Inflammatory macrophage treated with lipopolysaccharide for 4 hours (primary cell): ENCODE measurements around the gene EMC8.
A peak's percentile ranks its signal among the peaks of the same experiment; 100 is the strongest.
"Not testable (repeated sequence)": the region's sequence is repeated elsewhere in the genome, so short reads cannot be mapped to it uniquely, and the experiment has no call there.

ENCODE experiments used
- DNase-seq: peaks from one replicate; pipeline ENCODE4 v3.0.0-alpha.2; 2020

EMC8 gene

DNA sequence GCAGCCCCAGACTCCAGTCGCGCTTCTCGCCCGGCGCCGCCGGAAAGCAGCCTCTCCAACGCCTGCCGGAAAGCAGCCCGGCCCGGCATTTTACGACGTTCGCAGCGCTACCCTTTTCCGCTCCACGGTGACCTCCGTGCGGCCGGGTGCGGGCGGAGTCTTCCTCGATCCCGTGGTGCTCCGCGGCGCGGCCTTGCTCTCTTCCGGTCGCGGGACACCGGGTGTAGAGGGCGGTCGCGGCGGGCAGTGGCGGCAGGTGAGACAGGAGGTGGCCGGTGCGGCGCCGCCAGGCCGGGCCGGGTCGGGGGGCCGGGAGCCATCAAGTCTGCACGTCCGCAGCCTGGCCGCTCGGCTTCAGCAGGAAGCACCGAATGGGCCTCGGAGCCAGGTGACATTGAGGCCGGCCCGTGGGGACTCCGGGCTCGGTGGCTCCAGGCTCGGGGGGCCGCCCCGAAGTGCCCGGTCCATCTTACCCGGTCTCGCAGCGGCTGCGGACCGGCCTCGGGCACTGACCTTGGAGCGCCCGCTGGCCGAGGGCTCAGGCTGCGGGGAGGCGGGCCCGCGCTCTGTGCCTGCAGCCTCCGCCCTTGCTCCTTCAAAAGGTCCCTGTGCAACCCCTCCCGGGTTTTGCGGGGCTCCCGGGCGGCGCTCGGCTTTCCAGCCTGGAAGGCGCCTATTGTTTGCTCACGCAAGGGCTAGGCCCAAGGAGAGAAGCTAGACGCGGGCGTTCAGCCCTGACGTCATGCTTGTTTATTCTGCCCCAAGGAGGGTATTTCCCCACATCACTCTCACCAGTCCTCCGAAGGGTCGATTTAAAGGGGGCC is at the start of gene EMC8, which contains the start of gene COX4I1:
Gene EMC8, minus strand, starts transcription at position 48 of the 824 bp plus-strand sequence. CDS start 249 bp downstream, outside the sequence.
Gene COX4I1, plus strand, starts transcription at position 199 of the 824 bp plus-strand sequence. CDS start 1,511 bp downstream, outside the sequence.
- DNase-seq = peak; percentile 95

GRCh38 chr16:85848986-85849385 is 49.6 kb upstream of the EMC8 start:
- DNase-seq = no peak

DNA sequence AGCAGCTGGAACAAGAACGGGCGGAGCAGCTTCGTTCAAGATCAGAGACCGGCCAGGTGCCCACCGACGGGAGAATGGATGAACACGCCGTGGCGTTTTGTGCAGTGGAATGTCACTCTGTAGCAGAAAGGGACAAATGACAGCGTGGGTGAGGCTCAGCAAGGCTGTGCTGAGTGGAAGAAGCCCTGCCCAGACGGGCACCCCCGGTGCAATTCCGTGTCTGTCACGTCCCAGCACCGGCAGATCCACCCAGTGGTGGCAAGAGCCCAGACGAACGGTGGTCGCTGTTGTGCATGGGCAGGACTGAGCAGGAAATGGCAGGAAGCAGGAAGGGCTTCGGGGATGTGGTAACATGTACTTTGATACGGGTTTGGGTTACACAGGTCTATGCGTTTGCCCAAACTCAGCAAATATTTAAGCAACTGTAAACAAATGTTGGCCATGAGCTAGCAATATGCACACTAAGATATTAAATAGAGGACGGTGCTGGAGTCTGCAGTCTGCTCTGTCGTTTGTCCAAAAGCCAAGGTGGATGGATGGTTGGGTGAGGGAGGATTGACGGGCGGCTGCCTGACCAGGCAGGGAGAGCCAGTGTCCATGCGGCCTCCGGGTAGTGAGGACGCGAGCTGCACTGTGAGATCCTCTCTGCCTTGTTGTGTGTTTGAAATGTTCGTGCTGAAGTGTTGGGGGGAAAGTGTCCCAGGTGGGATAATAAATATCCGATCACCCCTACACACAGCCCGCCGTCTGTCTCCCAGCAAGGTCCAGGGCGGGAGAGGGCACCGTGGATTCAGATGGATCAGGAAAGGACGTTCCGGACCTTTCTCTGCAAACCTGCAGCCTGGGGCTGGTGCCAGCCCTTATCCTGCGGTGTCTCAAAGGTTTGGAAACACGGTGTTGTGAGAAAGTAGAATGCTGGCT is 48.6 kb upstream of the EMC8 start:
- DNase-seq = no peak

DNA sequence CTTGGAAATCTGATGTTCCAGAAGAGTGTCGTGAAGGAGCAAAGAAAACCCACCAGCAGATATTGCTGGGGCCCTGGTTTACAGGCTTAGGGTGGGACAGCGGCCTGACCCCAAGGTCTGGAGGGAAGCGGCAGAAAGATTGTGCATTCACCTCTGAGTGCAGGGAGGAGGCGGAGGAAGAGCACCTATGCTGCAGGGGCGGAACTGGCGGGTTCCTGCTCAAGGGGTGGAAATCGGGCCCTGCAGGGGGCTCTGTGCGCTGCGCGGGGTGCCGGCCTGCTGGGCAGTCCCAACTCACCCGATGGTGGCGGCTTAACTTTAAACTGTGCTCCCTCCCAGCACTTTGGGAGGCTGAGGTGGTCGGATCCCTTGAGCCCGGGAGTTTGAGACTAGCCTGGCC is 47.7 kb upstream of the EMC8 start:
- DNase-seq = no peak

GRCh38 chr16:85846461-85846860 is 47.1 kb upstream of the EMC8 start:
- DNase-seq = no peak

- no peak for DNase-seq
Measured at GRCh38 chr16:85845266-85845665, 45.9 kb upstream of the EMC8 start.

DNA sequence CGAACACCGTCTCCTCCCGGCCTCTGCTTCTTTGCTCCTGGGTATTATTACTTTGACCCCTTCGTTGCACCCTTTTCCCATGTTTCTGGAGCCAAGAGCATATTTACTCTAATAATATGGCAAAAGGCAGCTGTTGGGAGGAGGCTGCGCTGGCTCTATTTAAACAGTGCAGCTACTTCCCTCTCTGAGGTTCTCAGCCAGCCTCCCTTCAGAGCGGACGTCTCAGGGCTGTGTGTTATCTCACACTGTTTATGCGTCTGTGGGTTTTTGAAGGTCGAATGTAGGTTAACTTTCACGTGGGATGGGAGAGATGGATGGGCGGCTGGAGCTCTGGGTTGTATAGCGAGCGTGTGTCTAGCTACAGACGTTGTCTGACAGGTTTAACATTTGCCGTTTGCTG is 45.4 kb upstream of the EMC8 start:
- peak; percentile 43 for DNase-seq

DNA sequence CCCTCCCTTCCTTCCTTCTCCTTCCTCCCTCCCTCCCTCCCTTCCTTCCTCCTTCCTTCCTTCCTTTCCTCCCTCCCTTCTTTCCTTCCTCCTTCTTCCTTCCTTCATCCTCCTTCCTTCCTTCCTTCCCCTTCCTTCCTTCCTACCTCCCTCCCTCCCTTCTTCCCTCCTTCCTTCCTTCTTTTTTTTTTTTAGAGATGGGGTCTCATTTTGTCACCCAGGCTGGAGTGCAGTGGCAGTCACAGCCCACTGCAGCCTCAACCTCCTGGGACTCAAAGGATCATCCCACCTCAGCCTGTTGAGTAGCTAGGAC is 44.8 kb upstream of the EMC8 start:
- DNase-seq = no peak

GRCh38 chr16:85843471-85844168 is 44.3 kb upstream of the EMC8 start:
- DNase-seq = no peak

GRCh38 chr16:85842848-85843247 is 43.5 kb upstream of the EMC8 start:
- no peak for DNase-seq

DNA sequence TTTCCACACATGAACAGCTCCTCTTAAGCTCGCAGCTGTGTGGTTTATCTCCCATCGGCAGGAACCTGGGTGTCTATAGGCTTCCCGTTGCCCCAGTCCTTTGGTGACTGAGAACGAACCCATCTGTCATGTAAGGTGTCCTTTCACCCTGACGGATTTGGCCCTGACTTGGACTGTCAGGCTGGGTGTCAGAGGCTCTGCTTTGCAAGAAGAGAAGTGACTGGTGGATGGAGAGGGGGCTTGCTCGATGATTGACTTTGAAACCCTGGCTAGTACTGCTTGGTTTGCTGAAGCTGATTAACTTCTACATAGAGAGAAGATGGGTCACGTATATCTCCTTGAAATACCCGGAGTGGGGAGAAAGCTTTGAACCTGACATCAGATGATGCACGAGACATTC is 43.1 kb upstream of the EMC8 start:
- no peak for DNase-seq

- no peak for DNase-seq
Measured at GRCh38 chr16:85840801-85841200, 41.5 kb upstream of the EMC8 start.

DNA sequence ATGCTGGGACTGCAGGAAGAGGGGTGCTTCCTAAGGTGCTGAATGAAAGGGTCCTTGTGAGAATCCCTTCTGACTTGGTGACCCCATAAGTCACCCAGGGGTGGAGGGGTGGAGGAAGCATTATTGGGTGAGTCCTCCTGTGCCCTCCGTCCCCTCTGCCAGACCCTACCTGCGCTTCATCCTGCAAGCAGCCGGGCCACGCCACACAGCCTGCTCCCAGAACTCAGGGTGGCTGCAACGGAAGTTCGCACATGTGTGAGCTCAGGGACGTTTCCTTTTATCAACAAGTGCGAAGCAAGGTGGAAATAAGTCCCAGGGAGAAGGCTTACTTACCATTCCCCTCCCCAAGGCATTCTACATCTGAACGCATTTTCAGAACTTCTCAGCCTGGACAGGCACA is 41.1 kb upstream of the EMC8 start:
- DNase-seq = no peak

GRCh38 chr16:85839681-85840240 is 40.4 kb upstream of the EMC8 start:
- DNase-seq = no peak

GRCh38 chr16:85838876-85839585 is 39.7 kb upstream of the EMC8 start:
- DNase-seq = no peak

GRCh38 chr16:85838381-85838780 is 39.0 kb upstream of the EMC8 start:
- peak; percentile 94 for DNase-seq

- DNase-seq = not testable (repeated sequence)
Measured at GRCh38 chr16:85837654-85838053, 38.3 kb upstream of the EMC8 start.

- DNase-seq = peak; percentile 46
Measured at GRCh38 chr16:85836706-85837582, 37.6 kb upstream of the EMC8 start.

DNA sequence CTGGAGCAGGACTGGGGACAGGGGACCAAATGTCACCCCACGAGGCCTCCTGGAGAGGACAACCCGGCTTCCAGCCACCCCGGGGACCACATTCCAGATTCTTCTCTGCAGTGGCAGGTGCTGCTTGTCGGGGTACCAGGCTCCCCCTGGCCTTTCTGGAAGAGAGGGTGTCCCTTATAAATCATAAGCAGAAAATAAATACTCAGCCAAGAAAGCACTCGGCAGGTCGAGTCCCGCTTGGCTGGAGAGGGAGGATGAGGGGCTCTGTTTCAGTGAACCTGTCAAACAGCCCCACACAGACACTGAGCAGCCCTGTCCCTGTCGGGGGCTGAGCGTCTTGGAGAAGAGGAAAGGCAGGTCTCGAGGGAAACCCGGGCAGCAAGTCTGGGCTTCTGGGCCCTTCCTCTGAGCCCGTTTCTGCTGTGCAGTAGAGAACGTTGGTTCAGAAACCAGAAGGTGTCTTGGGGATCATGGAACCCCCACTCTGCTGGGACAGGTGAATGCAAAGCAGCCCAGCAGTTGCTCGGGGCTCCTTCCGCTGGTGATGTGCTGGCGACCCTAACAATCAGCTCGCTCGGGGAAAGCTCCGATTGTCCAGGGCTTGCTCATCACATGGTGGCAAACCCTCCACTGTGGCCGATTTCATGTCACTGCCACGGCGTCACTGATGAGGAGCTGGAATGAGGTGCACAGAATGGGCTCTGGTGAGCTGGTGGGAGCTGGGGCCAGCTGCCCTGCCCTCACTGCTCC is 36.8 kb upstream of the EMC8 start:
- DNase-seq = no peak

GRCh38 chr16:85835227-85835751 is 35.9 kb upstream of the EMC8 start:
- DNase-seq = no peak
